HG02798 (cell line): ENCODE measurements around the gene ACKR3.

Experiments used
- ATAC-seq: cut with Tn5 transposase; IDR thresholded peaks from one replicate; pipeline ENCODE4 v1.9.1; 2021; ENCODE audit warnings: mild to moderate bottlenecking; ENCODE audit not compliant: unreplicated experiment, poor library complexity

The ACKR3 gene

GRCh38 chr2:236581546-236581945 lies 11.9 kb downstream of the ACKR3 start:
- no peak for ATAC-seq

- no peak for ATAC-seq
Observed at GRCh38 chr2:236582968-236583367, 13.3 kb downstream of the ACKR3 start.

GRCh38 chr2:236583621-236584203 lies 14.1 kb downstream of the ACKR3 start:
- ATAC-seq, result no peak

- no peak for ATAC-seq
Observed at GRCh38 chr2:236584521-236585384, 15.1 kb downstream of the ACKR3 start.

GRCh38 chr2:236585966-236586365 lies 16.3 kb downstream of the ACKR3 start:
- ATAC-seq, result no peak

- no peak for ATAC-seq
Observed at GRCh38 chr2:236587861-236588815, 18.5 kb downstream of the ACKR3 start.

- no peak for ATAC-seq
Observed at GRCh38 chr2:236588932-236589592, 19.4 kb downstream of the ACKR3 start.

- no peak for ATAC-seq
Observed at GRCh38 chr2:236590846-236591245, 21.2 kb downstream of the ACKR3 start.

- no peak for ATAC-seq
Observed at GRCh38 chr2:236592821-236593220, 23.2 kb downstream of the ACKR3 start.

GRCh38 chr2:236593531-236593930 lies 23.9 kb downstream of the ACKR3 start:
- no peak for ATAC-seq

- no peak for ATAC-seq
Observed at GRCh38 chr2:236593956-236594355, 24.3 kb downstream of the ACKR3 start.

GRCh38 chr2:236597629-236598028 lies 28.0 kb downstream of the ACKR3 start:
- ATAC-seq, result no peak

GRCh38 chr2:236599059-236599458 lies 29.4 kb downstream of the ACKR3 start:
- ATAC-seq, result no peak

GRCh38 chr2:236600158-236600557 lies 30.5 kb downstream of the ACKR3 start:
- no peak for ATAC-seq

- no peak for ATAC-seq
Observed at GRCh38 chr2:236600892-236601291, 31.3 kb downstream of the ACKR3 start.

GRCh38 chr2:236601316-236602202 lies 31.9 kb downstream of the ACKR3 start:
- ATAC-seq, result no peak

GRCh38 chr2:236602678-236603077 lies 33.1 kb downstream of the ACKR3 start:
- no peak for ATAC-seq

GRCh38 chr2:236603361-236604015 lies 33.9 kb downstream of the ACKR3 start:
- ATAC-seq, result no peak
